ENCODE measurements around the gene CSNK2B.

The CSNK2B gene

DNA sequence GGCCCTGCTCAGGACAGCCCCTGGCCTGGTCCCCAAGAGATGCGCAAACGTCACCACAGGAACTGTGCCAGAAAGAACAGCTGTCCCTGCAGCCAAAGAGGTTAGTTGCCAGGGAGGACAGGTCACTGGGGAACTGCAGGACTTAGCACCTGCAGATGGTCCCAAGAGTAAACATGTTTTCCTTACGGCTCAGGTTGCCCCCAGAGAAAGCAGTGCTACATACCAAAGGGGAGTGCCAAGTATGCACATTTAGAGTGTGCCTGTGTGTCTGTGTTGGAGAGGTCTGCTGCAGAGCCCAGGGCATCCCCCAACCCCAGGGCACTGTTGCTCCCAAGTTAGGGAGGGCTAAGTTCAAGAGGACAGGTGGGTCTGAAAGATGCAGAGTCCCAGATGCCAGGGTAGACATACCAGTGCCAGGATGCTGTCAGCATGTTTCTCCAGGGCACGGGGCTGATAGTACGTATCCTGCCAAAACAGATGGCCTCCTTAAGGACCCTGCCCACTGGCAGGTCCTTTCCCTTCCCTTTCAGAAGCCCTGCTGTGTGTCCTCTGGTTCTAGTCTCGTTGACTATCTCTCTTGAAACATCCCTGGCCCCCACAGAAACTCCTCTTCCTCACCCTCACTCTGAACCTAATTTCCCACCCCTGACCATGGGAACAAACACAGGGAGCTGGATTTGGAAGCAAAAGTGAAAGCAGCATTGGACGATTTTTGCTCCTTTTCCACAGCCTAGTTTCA is 36.0 kb downstream of the CSNK2B start:
- TF ChIP-seq, protein P1, sequence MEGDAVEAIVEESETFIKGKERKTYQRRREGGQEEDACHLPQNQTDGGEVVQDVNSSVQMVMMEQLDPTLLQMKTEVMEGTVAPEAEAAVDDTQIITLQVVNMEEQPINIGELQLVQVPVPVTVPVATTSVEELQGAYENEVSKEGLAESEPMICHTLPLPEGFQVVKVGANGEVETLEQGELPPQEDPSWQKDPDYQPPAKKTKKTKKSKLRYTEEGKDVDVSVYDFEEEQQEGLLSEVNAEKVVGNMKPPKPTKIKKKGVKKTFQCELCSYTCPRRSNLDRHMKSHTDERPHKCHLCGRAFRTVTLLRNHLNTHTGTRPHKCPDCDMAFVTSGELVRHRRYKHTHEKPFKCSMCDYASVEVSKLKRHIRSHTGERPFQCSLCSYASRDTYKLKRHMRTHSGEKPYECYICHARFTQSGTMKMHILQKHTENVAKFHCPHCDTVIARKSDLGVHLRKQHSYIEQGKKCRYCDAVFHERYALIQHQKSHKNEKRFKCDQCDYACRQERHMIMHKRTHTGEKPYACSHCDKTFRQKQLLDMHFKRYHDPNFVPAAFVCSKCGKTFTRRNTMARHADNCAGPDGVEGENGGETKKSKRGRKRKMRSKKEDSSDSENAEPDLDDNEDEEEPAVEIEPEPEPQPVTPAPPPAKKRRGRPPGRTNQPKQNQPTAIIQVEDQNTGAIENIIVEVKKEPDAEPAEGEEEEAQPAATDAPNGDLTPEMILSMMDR (IDR thresholded peaks at IDR 0.05; ENCODE audit: low read length): no peak
- no peak for TF ChIP-seq EZH2 (IDR thresholded peaks at IDR 0.05; ENCODE audit: borderline replicate concordance, low read length)
- no peak overlapping the region for H2AFZ ChIP-seq (ENCODE audit: low read length)
- H3K79me2 ChIP-seq (ENCODE audit: insufficient read depth, low read length): 0 out of 2 replicates have a peak, but pooled peaks cover 5% of the 10 kb centered on the region
- H3K27me3 ChIP-seq (ENCODE audit: insufficient read depth, low read length): no peaks in the 10 kb centered on the region
- peaks cover 8% of the 10 kb centered on the region; the same call in 1 of the 2 replicates for H3K36me3 ChIP-seq (ENCODE audit: insufficient read depth, low read length)
- H3K4me2 ChIP-seq (ENCODE audit: low read length): peak overlapping the region; percentile 91
- peak overlapping the region; percentile 89 for H3K9ac ChIP-seq (ENCODE audit: low read length)
- H3K27ac ChIP-seq (ENCODE audit: low read depth, low read length, poor library complexity, severe bottlenecking): peak overlapping the region; percentile 1
- no peaks in the 10 kb centered on the region for H3F3A ChIP-seq (ENCODE audit: insufficient read depth, low read length)
- no peaks in the 10 kb centered on the region for H3K9me3 ChIP-seq (ENCODE audit: low read length)
- H3K9me2 ChIP-seq (ENCODE audit: low read depth, low read length): no peaks in the 10 kb centered on the region
- peak overlapping the region; percentile 85 for H3K4me3 ChIP-seq (ENCODE audit: low read depth, low read length, poor library complexity, severe bottlenecking)
- peaks cover 23% of the 10 kb centered on the region for H3K4me1 ChIP-seq (ENCODE audit: insufficient read depth, low read length, severe bottlenecking)
- no peaks in the 10 kb centered on the region for H4K20me1 ChIP-seq (ENCODE audit: insufficient read depth, low read length)

DNA sequence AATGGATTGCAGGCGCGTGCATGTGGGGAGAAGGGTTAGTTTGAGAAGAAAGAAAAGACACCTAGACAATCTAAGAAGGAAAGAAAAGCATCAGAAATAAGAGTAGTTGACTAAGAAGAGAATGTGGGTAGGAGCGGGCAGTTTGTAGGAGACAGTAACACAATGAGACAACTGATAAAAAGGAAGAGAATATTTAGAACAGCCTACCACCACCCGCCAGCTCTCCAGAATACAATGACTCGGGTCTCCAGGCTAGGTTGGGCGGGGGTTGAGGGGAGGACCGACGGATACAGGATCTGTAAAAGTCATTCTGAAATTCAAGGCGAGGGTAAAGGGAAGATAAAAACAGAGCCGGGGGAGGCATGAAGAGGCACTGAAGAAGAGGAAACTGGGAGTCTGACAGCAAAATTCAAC is 36.5 kb downstream of the CSNK2B start:
- Histone ChIP-seq H3K4me3 (ENCODE audit: low read depth, low read length, poor library complexity, severe bottlenecking) (peak overlapping the region; percentile 85), H3K79me2 (ENCODE audit: insufficient read depth, low read length) (0 out of 2 replicates have a peak, but pooled peaks cover 5% of the 10 kb centered on the region), H3K36me3 (ENCODE audit: insufficient read depth, low read length) (peaks cover 6% of the 10 kb centered on the region; the same call in 1 of the 2 replicates), H3K4me1 (ENCODE audit: insufficient read depth, low read length, severe bottlenecking) (peaks cover 23% of the 10 kb centered on the region), H3K9ac (ENCODE audit: low read length) (peak overlapping the region; percentile 89), H3K4me2 (ENCODE audit: low read length) (peak overlapping the region; percentile 91), H3F3A (ENCODE audit: insufficient read depth, low read length) (no peaks in the 10 kb centered on the region), H3K27ac (ENCODE audit: low read depth, low read length, poor library complexity, severe bottlenecking) (peak overlapping the region; percentile 54), H3K9me2 (ENCODE audit: low read depth, low read length) (no peaks in the 10 kb centered on the region), H3K27me3 (ENCODE audit: insufficient read depth, low read length) (no peaks in the 10 kb centered on the region), H2AFZ (ENCODE audit: low read length) (no peak overlapping the region), H3K9me3 (ENCODE audit: low read length) (no peaks in the 10 kb centered on the region), H4K20me1 (ENCODE audit: insufficient read depth, low read length) (no peaks in the 10 kb centered on the region)
- TF ChIP-seq, protein P1 (IDR thresholded peaks at IDR 0.05; ENCODE audit: low read length): no peak
- TF ChIP-seq EZH2 (IDR thresholded peaks at IDR 0.05; ENCODE audit: borderline replicate concordance, low read length): no peak

DNA sequence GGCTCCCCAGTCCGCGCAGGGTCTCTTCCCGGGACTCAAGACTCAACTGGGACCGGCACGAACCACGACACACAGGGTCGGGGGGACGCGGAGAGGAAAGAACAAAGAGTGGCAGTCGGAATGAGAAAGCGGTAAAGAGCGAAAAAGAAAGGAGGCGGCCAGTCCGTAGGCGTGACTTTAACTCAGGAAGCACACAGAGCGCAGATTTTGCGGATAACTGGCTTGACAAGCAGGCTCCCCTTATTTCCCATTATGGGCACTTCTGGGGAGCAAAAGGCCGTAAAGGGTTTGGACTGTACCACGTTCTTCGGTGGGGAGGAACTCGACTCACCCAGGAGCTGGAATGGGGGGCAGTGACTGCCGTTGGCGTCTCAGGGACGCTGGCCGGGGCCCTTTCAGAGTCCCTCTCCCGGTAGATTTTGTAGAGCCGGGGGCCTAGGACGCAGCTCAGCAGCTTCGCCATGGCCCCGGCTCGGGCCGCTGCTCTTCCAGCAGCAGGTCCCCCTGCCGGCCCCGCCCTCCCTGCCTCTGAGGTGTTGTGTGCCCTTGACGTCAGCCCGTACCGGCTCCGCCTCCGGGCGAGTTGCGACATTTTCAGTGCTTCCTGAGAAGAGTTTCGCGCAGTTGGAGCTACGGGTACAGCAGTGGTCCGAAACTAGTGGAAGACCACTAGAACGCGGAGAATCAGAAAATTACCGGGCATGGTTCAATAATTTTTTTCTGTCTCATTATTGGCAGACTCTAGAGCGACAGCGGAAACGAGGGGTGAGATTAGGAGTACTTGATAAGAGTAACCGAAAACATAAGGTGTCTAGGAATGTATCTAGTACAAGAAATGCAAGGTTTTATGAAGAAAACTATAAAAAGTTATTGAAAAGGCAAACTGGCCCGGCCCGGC is 37.2 kb downstream of the CSNK2B start, which contains the start of gene ABHD16A:
TSS of gene ABHD16A (minus strand) at position 506 of the 898 bp plus-strand sequence. CDS start at position 463, 43 bp downstream.
- TF ChIP-seq EZH2 (IDR thresholded peaks at IDR 0.05; ENCODE audit: borderline replicate concordance, low read length): no peak
- Histone ChIP-seq H3F3A (ENCODE audit: insufficient read depth, low read length) (no peaks in the 10 kb centered on the region), H4K20me1 (ENCODE audit: insufficient read depth, low read length) (no peaks in the 10 kb centered on the region), H3K4me3 (ENCODE audit: low read depth, low read length, poor library complexity, severe bottlenecking) (peak within 1 kb of the TSS; percentile 85), H2AFZ (ENCODE audit: low read length) (peak within 1 kb of the TSS; percentile 30; the same call in 1 of the 2 replicates), H3K9ac (ENCODE audit: low read length) (peak within 1 kb of the TSS; percentile 89), H3K27me3 (ENCODE audit: insufficient read depth, low read length) (no peaks in the 10 kb centered on the region), H3K4me1 (ENCODE audit: insufficient read depth, low read length, severe bottlenecking) (peaks cover 23% of the 10 kb centered on the region), H3K9me3 (ENCODE audit: low read length) (no peaks in the 10 kb centered on the region), H3K9me2 (ENCODE audit: low read depth, low read length) (no peaks in the 10 kb centered on the region), H3K36me3 (ENCODE audit: insufficient read depth, low read length) (peaks cover 6% of the 10 kb centered on the region; the same call in 1 of the 2 replicates), H3K4me2 (ENCODE audit: low read length) (peak within 1 kb of the TSS; percentile 91), H3K27ac (ENCODE audit: low read depth, low read length, poor library complexity, severe bottlenecking) (peak within 1 kb of the TSS; percentile 54), H3K79me2 (ENCODE audit: insufficient read depth, low read length) (0 out of 2 replicates have a peak, but pooled peaks cover 5% of the 10 kb centered on the region)
